Activated CD4-positive, alpha-beta T cell treated with anti-CD3 and anti-CD28 coated beads, Interleukin-2, amount 50 U/mL, for 24 hours (primary cell): Measurements from ENCODE around the gene PGLYRP4.
"Not testable (repeated sequence)": the region's sequence is repeated elsewhere in the genome, so short reads cannot be mapped to it uniquely, and the experiment has no call there.

ENCODE experiments used
- DNase-seq, 2 donors: peaks; one replicate each; pipeline ENCODE4 v3.0.0-alpha.2; 2020; ENCODE audit warnings: low read depth in 1 of 2, low spot score in 1 of 2

Gene PGLYRP4

DNA sequence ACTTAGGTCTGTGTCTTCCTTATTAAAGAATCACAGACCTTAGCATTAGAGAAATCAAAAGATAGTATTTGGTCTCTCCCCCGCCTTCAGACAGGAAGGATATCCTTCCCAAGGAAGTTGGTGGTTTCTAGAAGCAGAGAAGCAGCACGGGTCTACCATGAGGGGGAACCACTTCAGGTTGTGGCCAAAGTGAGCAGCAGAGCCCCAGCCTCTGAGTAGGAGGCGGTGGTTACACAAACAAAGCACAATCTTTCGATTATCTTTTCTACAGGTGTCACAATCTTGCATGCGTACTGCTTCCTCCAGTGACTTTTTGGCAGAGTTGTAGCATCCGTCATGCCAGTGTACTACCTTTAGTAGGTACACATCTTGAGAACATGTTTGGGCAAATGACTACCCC lies 8.8 kb downstream of the PGLYRP4 start:
- no peak for DNase-seq

DNA sequence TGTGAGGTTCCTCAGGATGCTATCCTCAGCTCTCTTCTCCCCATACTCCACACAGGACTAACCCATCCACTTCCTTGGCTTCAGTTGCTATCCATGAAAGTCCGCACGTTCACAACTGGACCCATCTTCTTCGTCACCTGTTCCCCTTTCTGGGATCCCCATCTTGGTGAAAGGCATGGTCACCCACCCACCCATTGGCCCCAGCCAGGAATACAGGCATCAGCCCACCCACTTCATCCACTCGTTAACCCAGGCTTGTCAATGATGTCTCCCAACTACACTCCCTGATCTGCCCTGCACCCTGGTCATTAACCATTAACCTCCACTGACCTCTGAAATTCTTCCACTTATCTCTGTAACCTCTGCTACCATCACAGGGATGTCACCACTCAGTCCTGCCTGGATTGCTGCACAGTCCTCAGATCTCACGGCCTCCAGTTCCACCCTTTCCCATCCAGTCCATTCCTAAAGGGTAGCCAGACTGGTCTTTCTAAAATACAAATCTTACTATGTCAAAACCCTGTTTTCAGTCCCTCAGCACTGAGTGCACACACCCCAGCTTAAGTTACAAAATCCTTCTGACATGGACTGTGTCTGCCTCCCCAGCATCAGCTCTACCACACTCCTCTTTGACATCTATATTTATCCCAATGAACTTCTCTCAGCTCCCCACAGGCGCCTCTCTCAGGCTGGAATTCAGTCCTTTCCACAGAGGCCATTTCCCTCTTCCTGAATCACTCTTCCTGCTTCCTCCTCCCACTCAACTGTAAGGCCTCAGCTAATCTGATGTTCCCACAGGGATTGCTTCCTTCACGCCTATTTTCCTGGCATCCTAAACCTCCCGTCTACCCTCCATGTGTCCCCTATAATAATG lies 10.4 kb downstream of the PGLYRP4 start:
- no peak for DNase-seq

DNA sequence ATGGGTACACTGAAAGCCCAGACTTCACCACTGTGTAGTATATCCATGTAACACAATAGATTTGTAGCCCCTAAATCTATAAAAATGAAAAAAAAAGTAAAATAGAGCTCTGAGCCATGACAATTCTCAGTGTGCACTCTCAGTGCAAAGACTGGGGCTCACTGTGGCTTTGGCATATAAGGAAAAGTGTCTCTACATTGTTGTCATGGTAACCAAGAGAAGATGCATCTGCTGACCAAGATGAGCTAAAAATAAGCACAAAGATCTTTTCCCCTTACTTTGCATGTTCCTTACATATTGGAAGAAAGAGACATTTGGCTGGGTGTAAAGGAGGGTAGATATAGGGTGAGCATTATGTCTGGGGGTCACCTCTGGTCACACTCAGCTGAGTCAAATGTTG lies 12.0 kb downstream of the PGLYRP4 start:
- no peak for DNase-seq

DNA sequence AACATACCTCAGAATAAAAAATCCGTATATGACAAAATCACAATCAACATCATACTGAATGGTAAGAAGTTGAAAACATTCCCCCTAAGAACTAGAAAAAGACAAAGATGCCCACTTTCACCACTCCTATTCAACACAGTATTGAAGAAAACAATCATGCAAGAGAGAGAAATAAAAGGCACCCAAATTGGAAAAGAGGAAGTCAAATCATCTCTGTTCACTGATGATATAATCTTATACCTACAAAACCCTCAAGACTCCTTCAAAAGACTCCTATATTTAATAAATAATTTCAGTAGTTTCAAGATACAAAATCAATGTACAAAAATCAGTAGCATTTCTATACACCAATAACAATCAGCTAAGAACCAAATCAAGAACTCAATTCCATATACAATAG lies 14.7 kb downstream of the PGLYRP4 start:
- DNase-seq = no peak

DNA sequence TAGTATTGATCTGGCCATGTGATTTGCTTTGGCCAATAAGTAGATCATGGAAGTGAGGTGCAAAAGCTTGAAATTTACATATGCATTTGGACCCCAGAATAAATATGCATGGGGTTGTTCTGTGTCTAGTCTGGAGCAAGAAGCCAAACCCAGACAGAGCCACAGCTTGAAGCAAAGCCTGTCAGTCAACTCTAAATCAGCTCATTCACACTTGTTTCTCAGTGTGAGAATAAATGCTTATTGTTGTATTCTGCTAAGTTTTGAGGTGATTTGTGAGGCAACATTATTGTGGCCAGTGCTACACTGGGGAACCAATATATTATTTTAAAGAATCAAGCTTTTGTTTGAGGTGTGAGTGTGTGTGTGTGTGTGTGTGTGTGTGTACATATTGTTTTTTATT lies 23.7 kb downstream of the PGLYRP4 start:
- DNase-seq = no peak

DNA sequence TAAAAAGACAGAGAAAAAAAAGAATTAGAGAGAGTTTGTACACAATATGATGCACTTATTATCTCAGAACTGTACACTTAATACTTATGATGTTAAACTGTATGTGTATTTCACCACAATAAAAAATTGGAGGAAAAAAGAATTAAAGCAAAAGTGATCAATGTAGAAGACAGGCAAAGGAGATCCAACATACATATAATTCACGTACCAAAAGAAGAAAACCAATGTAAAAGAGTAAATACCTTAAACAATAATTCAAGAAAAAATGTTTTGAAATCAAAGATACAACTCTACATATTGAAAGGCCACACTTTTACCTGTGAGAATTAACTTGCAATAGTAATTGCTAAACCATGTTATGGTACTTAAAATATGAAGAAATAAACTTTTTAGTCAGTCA lies 26.1 kb downstream of the PGLYRP4 start:
- no peak for DNase-seq

DNA sequence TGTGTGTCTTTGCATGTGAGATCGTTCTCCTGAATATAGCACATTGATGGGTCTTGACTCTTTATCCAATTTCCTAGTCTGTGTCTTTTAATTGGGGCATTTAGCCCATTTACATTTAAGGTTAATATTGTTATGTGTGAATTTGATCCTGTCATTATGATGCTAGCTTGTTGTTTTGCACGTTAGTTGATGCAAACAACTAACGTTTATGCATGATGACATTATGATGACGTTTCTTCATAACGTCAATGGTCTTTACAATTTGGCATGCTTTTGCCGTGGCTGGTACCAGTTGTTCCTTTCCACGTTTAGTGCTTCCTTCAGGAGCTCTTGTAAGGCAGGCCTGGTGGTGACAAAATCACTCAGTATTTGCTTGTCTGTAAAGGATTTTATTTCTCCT lies 30.5 kb downstream of the PGLYRP4 start:
- not testable (repeated sequence) for DNase-seq

DNA sequence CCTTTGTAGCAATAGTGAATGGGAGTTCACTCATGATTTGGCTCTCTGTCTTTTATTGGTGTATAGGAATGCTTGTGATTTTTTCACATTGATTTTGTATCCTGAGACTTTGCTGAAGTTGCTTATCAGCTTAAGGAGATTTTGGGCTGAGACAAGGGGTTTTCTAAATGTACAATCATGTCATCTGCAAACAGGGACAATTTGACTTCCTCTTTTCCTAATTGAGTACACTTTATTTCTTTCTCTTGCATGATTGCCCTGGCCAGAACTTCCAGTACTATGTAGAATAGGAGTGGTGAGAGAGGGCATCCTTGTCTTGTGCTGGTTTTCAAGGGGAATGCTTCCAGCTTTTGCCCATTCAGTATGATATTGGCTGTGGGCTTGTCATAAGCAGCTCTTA lies 32.6 kb downstream of the PGLYRP4 start:
- DNase-seq = not testable (repeated sequence)

DNA sequence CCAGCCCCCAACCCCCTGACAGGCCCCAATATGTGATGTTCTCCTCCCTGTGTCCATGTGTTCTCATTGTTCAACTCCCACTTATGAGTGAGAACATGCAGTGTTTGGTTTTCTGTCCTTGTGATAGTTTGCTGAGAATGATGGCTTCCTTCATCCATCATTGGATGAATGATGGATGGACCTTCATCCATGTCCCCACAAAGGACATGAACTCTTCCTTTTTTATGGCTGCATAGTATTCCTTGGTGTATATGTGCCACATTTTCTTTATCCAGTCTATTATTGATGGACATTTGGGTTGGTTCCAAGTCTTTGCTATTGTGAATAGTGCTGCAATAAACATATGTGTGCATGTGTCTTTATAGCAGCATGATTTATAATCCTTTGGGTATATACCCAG lies 34.3 kb downstream of the PGLYRP4 start:
- not testable (repeated sequence) for DNase-seq

DNA sequence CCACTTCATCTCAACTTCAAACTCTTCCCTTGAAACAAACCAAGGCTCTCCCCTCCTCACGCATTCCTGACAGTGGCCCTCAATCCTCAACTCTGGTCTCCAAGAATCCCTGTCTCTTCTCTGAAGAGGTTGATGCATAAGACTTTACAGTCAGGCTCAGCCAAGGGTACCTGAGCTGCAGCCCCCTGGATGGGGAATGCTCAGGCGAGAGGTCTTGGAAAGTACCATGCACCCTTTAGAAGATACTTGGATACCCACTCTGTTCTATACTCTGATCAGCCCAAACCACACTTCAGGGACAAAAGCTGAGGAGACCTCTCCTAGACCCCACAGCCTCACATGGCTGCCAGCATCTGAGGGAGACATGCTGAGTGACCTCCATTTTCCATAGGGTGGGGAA lies 35.4 kb downstream of the PGLYRP4 start:
- DNase-seq = no peak

DNA sequence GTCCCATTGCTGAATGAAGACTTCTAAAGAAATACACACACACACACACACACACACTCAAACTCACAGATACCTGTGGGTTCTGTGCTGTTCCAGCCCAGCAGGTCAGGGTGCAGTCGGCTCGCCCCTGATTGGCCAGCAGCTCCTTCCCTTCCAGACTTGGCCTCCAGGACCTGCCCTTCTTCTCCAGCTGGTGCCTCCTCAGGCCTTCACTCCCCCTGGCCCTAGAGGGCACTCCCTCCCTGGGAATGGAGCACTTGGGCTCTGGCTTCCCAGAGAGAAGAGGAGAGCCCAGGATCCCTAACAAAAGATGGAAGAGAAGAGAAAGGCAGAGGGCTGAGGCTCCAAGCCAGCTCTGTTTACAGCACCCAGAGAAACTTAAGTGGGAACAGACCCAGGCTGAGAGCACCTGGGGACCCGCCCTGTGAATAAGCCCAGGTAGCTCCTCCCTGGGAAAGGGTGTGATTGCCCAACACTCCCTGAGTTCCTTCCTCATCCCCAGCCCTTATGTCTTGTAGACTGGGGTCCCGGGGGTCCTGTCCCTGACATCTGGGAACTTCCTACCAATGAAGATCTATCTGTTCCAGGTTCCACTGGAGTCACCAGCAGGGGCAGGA lies 36.0 kb downstream of the PGLYRP4 start, which contains the start of gene PGLYRP3:
Gene PGLYRP3 (minus strand): TSS at position 383 of the 617 bp plus-strand sequence. CDS start 2,287 bp downstream, outside the sequence.
- no peak for DNase-seq

DNA sequence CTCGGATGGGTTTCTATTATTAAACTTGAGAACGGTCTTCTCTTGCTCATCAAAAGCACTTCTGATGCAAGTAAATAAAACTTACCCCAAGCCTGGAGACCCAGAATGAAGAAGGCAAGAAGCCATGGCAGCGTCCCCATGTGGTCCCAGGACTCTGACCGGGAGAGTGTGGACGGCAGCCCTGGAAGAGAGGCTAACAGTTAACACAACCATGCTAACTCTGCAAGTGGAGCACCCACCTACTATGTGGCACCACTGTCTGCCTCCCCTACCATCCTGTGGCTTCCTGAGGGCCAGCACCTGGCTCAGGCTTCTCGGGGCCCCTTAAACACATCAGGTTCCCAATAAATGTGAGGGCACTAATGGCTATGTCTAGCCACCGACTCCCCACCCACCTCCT lies 38.1 kb downstream of the PGLYRP4 start:
- DNase-seq = no peak

DNA sequence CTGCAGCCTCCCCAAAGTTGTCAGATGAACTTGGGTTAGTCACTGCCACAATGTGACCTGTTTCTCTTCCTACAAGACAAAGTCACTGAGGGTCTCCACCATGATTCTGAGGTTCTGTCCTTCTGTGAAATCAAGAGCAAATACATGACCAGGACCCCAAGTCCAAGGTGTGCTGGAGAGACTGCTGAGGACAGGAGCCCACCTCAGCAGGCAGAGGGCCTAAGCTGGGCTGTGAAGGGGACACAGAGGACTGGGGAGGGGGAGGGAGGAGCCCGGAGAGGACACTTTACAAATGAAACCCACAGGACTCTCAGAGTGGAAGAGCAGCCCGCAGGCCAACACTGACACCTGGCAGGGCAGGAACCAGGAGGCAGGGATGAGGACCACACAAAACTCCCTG lies 39.2 kb downstream of the PGLYRP4 start:
- DNase-seq = no peak

DNA sequence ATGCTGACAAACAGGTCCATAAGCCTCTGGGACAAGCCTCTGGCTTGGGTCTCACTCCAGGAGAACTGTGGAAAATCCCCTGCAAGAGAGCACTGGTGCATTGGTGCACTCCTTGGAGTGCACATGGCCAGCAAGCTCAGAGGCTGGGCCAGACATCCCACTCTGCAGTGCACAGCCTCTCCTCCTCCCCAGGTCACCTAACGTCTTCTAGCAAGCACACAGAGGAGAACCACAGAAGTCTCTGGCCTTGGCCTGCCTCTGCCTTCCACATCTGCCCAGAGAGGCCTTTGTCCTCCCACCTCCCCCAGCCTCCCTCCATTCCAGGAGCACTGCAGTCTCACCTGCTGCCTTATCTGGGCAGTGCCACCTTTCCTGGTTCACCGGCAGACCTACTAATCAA lies 40.1 kb downstream of the PGLYRP4 start:
- no peak for DNase-seq

DNA sequence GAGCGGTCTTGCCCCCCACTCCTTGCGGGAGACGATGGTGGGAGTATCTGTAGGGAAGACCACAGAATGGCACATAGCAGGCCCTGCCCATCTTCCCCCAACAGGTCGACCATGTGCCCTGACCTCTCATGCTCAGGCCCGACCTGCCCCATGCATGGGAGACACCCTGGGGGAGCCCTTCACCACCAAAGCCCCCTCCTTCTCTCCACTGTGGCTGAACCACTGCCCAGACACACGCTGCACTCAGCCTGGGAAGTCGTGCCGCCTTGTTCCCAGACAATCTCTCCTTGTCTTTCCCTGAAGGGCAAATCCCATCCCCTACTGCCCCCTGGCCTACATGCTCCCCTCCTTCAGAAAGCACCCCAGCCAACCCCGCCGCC lies 41.4 kb downstream of the PGLYRP4 start:
- DNase-seq = no peak

DNA sequence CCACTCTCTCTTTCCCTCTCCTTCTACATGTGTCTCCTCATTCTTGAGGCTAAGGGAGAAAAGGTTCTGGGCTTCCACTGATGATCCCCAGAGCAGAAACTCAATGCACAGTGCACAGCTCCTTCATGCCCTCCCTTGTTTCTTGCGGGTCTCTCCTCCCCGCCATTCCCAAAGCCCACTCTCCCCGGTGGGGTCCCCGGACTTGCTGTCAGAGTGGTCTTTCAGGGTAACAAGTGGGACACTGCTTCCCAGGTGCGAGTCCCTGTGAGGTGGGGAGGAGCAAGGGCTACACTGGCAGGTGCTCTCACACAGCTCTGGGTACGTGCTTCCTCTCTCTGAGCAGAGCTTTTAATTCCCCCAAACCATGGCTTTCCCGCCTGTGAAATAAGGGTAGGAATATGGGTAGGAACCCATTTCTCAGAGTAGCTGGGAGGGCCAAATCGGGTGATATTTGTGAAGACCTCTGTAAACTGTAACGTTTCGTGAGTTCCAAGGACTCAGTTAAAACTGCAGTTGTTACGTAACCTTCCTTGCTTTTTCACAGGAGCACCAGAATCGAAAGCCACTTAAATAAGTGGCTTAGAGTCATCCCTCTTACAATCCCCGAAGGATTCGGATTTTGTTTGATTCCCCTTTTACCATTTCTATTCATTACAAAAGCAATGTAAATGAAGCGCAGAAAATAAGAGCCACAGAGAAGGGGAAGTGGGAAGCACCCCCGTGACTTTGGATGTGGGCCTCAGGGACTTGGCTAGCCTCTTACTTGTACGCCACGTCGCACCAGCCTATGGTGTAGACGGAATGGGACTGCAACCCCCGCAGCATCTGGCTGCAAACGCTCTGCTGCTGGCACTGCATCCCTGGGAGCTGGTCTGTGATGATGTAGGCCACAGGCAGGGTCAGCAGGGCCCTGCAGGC lies 42.1 kb downstream of the PGLYRP4 start:
- no peak for DNase-seq

DNA sequence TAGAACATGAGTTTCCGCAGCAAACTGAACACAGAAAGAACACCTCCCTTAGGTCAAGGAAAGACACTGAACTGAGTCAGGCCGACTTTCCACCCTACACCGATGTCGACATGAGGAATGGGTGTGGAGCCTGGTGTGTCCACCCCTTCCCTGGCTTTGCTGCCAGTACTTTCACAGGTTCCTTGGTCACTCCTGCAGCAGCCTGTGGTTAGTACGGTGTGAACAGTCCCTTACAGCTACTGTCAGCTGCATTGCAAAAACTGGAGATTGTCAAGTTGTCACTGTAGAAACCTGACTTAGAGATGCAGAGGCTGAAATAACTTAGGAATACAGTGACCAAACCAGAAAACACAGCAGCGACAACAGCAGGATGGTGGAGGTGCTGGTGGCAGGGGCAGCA lies 43.0 kb downstream of the PGLYRP4 start:
- DNase-seq = no peak

DNA sequence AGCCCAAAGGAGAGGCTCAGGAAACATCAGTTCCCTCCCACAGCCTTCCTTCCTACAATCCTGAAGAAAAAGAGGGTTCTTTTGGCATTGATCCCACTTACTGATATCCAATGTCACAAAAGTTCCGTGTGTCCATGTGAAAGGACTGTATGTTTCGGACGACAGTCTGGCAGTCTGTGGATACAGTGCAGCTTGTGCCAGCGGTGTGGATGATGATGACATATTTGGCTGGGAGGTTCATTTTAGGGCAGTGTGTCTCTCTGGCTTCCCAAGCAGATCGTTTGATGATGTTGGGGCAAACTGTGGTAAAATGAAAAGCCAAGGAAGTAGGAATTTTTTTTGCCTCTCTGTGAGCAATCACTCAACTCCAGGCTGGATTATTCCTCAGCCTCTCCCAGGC lies 46.3 kb downstream of the PGLYRP4 start:
- no peak for DNase-seq

DNA sequence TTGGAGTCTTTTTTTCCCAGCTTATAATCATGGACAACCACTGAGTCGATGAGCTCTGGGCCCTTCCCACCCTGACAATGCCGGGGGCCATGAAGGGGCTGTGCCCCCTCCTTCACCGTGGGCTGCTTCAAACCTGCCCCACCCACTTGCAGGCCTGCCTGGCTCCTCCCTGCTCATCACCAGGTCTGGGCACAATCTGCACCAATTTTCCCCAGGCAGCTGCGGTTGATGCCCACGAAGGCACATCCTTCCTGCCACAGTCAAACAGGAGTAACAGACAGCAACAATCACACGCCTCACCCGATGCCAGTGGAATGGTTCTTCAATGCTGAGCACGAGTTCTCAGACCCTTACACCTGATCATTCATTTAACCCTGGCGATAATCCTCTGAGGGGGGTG lies 54.8 kb downstream of the PGLYRP4 start:
- no peak for DNase-seq

DNA sequence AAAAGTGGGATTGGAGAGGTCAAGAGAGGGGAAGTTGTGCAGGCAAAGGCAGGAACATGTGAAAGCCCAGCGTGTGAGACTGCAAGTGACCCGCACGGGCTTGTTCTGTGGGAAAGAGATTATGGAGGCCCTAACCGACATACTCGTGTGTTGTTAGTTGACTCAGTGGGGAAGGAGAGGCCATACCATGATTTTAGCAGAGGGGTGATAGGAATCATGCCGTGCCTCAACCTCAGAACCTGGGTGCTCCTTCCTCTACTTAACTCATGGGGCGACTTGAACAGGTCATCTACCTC lies 55.2 kb downstream of the PGLYRP4 start:
- no peak for DNase-seq

DNA sequence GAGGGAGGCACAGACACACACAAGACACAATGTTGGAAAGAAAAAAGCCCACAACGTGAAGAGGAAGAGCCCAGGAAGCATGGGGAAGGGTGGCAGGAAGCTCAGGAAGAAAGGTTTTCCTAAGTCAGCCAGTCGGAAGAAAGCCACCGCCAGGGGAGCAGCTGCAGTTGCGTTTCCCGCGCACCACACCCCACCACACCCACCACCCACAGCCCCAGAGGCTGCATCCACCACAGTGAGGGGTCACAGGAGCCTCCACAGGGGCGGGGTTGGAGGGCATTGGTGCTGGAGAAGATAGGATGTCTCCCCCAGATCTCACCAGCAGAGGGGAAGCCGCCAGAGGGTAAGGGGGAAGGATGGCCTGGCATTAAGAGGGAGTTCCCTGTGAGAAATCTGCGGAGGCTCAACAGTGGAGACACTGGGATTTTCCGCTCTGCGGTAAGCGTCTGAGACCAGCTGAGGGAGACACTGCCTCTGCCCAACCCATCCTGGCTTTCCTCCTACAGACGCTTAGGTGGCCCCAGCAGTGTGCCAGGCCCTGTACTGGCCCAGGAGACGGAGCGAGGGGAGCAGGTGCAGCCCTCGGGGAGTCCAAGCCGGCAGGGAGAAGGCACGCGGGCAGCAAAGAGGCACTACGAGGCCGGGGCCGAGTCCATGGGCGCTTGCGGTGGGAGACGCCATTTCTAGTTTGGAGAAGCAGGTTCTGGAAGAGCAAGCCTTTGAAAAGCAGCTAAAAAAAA lies 55.7 kb downstream of the PGLYRP4 start:
- no peak for DNase-seq
